Measurements from ENCODE around the gene MAP3K2. TPM values are rescaled to one million over a fixed set of nuclear protein-coding genes. Genes with fewer than 3 reads are reported as not detected.

Gene MAP3K2
- total RNA-seq, 1 donor from 2014 or later, result 36.6 TPM

GRCh38 chr2:127314193-127314988 is 73.4 kb downstream of the MAP3K2 start:
- no peak overlapping the region for H3K27ac ChIP-seq
- intact Hi-C loops (cut with DNase I), result no loop called here
- H3K4me1 ChIP-seq, result no peaks in the 10 kb centered on the region
- H3K9me3 ChIP-seq, result no peaks in the 10 kb centered on the region
- peaks cover 0 to 75% of the 10 kb centered on the region in 2 donors for H3K36me3 ChIP-seq
- no peaks in the 10 kb centered on the region for H3K27me3 ChIP-seq
- no peak for DNase-seq (ENCODE audit: extremely low spot score in 2 of 2)
- H3K4me3 ChIP-seq, result no peak overlapping the region
- TF ChIP-seq POLR2A (IDR thresholded peaks at IDR 0.05), result no peak
- TF ChIP-seq CTCF (IDR thresholded peaks at IDR 0.05), result no peak
- no peak for TF ChIP-seq POLR2AphosphoS5 (IDR thresholded peaks at IDR 0.05; ENCODE audit: insufficient read depth in 1 of 2, low read depth in 1 of 2)

- H3K36me3 ChIP-seq, result peaks cover 0 to 74% of the 10 kb centered on the region in 2 donors
- no peaks in the 10 kb centered on the region for H3K4me1 ChIP-seq
- DNase-seq (ENCODE audit: extremely low spot score in 2 of 2), result no peak
- no peak overlapping the region for H3K4me3 ChIP-seq
- H3K9me3 ChIP-seq, result no peaks in the 10 kb centered on the region
- TF ChIP-seq POLR2A (IDR thresholded peaks at IDR 0.05) (no peak), CTCF (IDR thresholded peaks at IDR 0.05) (no peak), POLR2AphosphoS5 (IDR thresholded peaks at IDR 0.05; ENCODE audit: insufficient read depth in 1 of 2, low read depth in 1 of 2) (no peak)
- no peaks in the 10 kb centered on the region for H3K27me3 ChIP-seq
- no peak overlapping the region for H3K27ac ChIP-seq
- intact Hi-C loops (cut with DNase I), result no loop called here
Observed at GRCh38 chr2:127313406-127313805, 74.4 kb downstream of the MAP3K2 start.

DNA sequence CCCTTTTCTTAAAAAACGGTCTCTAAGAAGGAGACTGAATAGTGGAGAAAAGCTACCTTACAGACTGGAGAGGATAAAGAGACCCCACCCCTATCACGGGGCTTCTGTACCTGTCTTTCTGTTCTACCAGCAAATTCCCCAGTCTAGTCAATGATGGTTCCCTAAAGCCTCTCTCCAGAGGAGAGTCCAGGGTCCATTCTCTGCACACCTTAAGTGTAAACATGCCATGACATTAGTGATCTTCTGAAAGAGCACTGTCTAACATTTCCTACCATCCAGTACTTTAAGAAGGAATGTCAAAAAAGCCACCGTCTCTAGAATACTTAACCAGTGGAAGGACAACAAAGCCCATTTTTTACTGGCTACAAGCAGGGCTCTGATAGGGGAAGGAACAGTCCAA is 76.8 kb downstream of the MAP3K2 start:
- no peak for TF ChIP-seq POLR2A (IDR thresholded peaks at IDR 0.05)
- TF ChIP-seq CTCF (IDR thresholded peaks at IDR 0.05), result no peak
- TF ChIP-seq POLR2AphosphoS5 (IDR thresholded peaks at IDR 0.05; ENCODE audit: insufficient read depth in 1 of 2, low read depth in 1 of 2), result no peak
- intact Hi-C loops (cut with DNase I), result no loop called here
- Histone ChIP-seq H3K36me3 (peaks cover 0 to 71% of the 10 kb centered on the region in 2 donors), H3K27ac (no peak overlapping the region), H3K4me3 (no peak overlapping the region), H3K27me3 (no peaks in the 10 kb centered on the region), H3K4me1 (no peaks in the 10 kb centered on the region), H3K9me3 (no peaks in the 10 kb centered on the region)
- no peak for DNase-seq (ENCODE audit: extremely low spot score in 2 of 2)

GRCh38 chr2:127309468-127309867 is 78.3 kb downstream of the MAP3K2 start:
- TF ChIP-seq POLR2A (IDR thresholded peaks at IDR 0.05) (no peak), POLR2AphosphoS5 (IDR thresholded peaks at IDR 0.05; ENCODE audit: insufficient read depth in 1 of 2, low read depth in 1 of 2) (no peak), CTCF (IDR thresholded peaks at IDR 0.05) (no peak)
- Histone ChIP-seq H3K27ac (no peak overlapping the region), H3K36me3 (peaks cover 0 to 57% of the 10 kb centered on the region in 2 donors), H3K4me1 (no peaks in the 10 kb centered on the region), H3K4me3 (no peak overlapping the region), H3K9me3 (no peaks in the 10 kb centered on the region), H3K27me3 (no peaks in the 10 kb centered on the region)
- DNase-seq (ENCODE audit: extremely low spot score in 2 of 2), result no peak
- intact Hi-C loops (cut with DNase I), result no loop called here

- Histone ChIP-seq H3K27me3 (no peaks in the 10 kb centered on the region), H3K4me1 (no peaks in the 10 kb centered on the region), H3K36me3 (peaks cover 0 to 50% of the 10 kb centered on the region in 2 donors), H3K4me3 (no peak overlapping the region), H3K9me3 (no peaks in the 10 kb centered on the region), H3K27ac (no peak overlapping the region)
- no peak for DNase-seq (ENCODE audit: extremely low spot score in 2 of 2)
- TF ChIP-seq POLR2AphosphoS5 (IDR thresholded peaks at IDR 0.05; ENCODE audit: insufficient read depth in 1 of 2, low read depth in 1 of 2), result no peak
- no peak for TF ChIP-seq CTCF (IDR thresholded peaks at IDR 0.05)
- TF ChIP-seq POLR2A (IDR thresholded peaks at IDR 0.05), result no peak
- intact Hi-C loops (cut with DNase I), result no loop called here
Observed at GRCh38 chr2:127308586-127309138, 79.1 kb downstream of the MAP3K2 start.
